ENCODE data around the gene USP6NL. TPM values are rescaled to one million over a fixed set of nuclear protein-coding genes. Genes with fewer than 3 reads are reported as not detected.
A peak's percentile ranks its signal among the peaks of the same experiment; 100 is the strongest.
"Not testable (repeated sequence)": the region's sequence is repeated elsewhere in the genome, so short reads cannot be mapped to it uniquely, and the experiment has no call there.

USP6NL gene
- polyA plus RNA-seq, 3 donors = 28.0 to 29.9 (median 28.2) TPM

GRCh38 chr10:11443468-11444154, 167.8 kb downstream of the USP6NL start:
- DNase-seq (ENCODE audit: extremely low read depth in 1 of 11, low read depth in 9 of 11, low spot score in 4 of 11) = no peak

- DNase-seq (ENCODE audit: extremely low read depth in 1 of 11, low read depth in 9 of 11, low spot score in 4 of 11) = no peak
These were observed 169.3 kb downstream of the USP6NL start for GRCh38 chr10:11442001-11442773.

GRCh38 chr10:11441151-11441535, 170.3 kb downstream of the USP6NL start:
- DNase-seq (ENCODE audit: extremely low read depth in 1 of 11, low read depth in 9 of 11, low spot score in 4 of 11) = no peak

GRCh38 chr10:11440250-11441150, 170.9 kb downstream of the USP6NL start:
- no peak for DNase-seq (ENCODE audit: extremely low read depth in 1 of 11, low read depth in 9 of 11, low spot score in 4 of 11)

- DNase-seq (ENCODE audit: extremely low read depth in 1 of 11, low read depth in 9 of 11, low spot score in 4 of 11) = no peak
These were observed 171.9 kb downstream of the USP6NL start for GRCh38 chr10:11439523-11440053.

- DNase-seq (ENCODE audit: extremely low read depth in 1 of 11, low read depth in 9 of 11, low spot score in 4 of 11) = peak in 4 of 11 donors; percentile 19 to 40 (median 27)
These were observed 173.9 kb downstream of the USP6NL start for GRCh38 chr10:11437391-11438142.

- DNase-seq (ENCODE audit: extremely low read depth in 1 of 11, low read depth in 9 of 11, low spot score in 4 of 11) = not testable (repeated sequence)
These were observed 175.0 kb downstream of the USP6NL start for GRCh38 chr10:11436445-11436844.

GRCh38 chr10:11435581-11435981, 175.9 kb downstream of the USP6NL start:
- no peak for DNase-seq (ENCODE audit: extremely low read depth in 1 of 11, low read depth in 9 of 11, low spot score in 4 of 11)

GRCh38 chr10:11434324-11434723, 177.1 kb downstream of the USP6NL start:
- no peak for DNase-seq (ENCODE audit: extremely low read depth in 1 of 11, low read depth in 9 of 11, low spot score in 4 of 11)

- no peak for DNase-seq (ENCODE audit: extremely low read depth in 1 of 11, low read depth in 9 of 11, low spot score in 4 of 11)
These were observed 177.8 kb downstream of the USP6NL start for GRCh38 chr10:11433657-11434056.

GRCh38 chr10:11431216-11431555, 180.3 kb downstream of the USP6NL start:
- DNase-seq (ENCODE audit: extremely low read depth in 1 of 11, low read depth in 9 of 11, low spot score in 4 of 11) = no peak

- DNase-seq (ENCODE audit: extremely low read depth in 1 of 11, low read depth in 9 of 11, low spot score in 4 of 11) = peak in 2 of 11 donors; percentile 18 to 19
These were observed 180.8 kb downstream of the USP6NL start for GRCh38 chr10:11430421-11431215.

GRCh38 chr10:11429439-11430052, 181.9 kb downstream of the USP6NL start:
- DNase-seq (ENCODE audit: extremely low read depth in 1 of 11, low read depth in 9 of 11, low spot score in 4 of 11) = no peak

- DNase-seq (ENCODE audit: extremely low read depth in 1 of 11, low read depth in 9 of 11, low spot score in 4 of 11) = no peak
These were observed 185.8 kb downstream of the USP6NL start for GRCh38 chr10:11425676-11426075.

- DNase-seq (ENCODE audit: extremely low read depth in 1 of 11, low read depth in 9 of 11, low spot score in 4 of 11) = no peak
These were observed 186.2 kb downstream of the USP6NL start for GRCh38 chr10:11425296-11425610.

- peak in 7 of 11 donors; percentile 23 to 43 (median 38) for DNase-seq (ENCODE audit: extremely low read depth in 1 of 11, low read depth in 9 of 11, low spot score in 4 of 11)
These were observed 186.8 kb downstream of the USP6NL start for GRCh38 chr10:11424456-11425295.

GRCh38 chr10:11416974-11417373, 194.5 kb downstream of the USP6NL start:
- DNase-seq (ENCODE audit: extremely low read depth in 1 of 11, low read depth in 9 of 11, low spot score in 4 of 11) = no peak

Data from renal cortex interstitium (tissue), 11 donors.